ENCODE data around the gene HOXA3. TPM values are rescaled to one million over a fixed set of nuclear protein-coding genes. Genes with fewer than 3 reads are reported as not detected.

Gene HOXA3
- total and polyA plus RNA-seq, 3 experiments from 2014 or later: not detected

- H3K4me3 Mint-ChIP-seq: peak overlapping the region; percentile 47 to 83 (median 55)
- POLR2A ChIA-PET: no interaction called here
Measured at GRCh38 chr7:27191833-27192545, 39.6 kb upstream of the HOXA3 start.

GRCh38 chr7:27191161-27191731, 38.9 kb upstream of the HOXA3 start:
- CTCF ChIA-PET: interaction anchor here (1.2 to 1.5 kb wide), 5 partner anchors 8 to 30 kb away, joined by 3 to 5 read pairs (median 4); no protein-coding TSS in a partner anchor

More at GRCh38 chr7:27191833-27192545, 39.6 kb upstream of the HOXA3 start:
- H3K9me3 Mint-ChIP-seq: no peaks in the 10 kb centered on the region
- H3K27me3 Mint-ChIP-seq: peaks cover 91 to 96% of the 10 kb centered on the region in 2 donors
- CTCF ChIA-PET: interaction anchor here (0.9 to 1.0 kb wide), 3 partner anchors 12 to 41 kb away, joined by 3 to 5 read pairs (median 3); no protein-coding TSS in a partner anchor
- no peaks in the 10 kb centered on the region for H3K36me3 Mint-ChIP-seq
- Histone ChIP-seq H3K27ac (ENCODE audit: low read depth, low read length) (no peak overlapping the region), H3K27me3 (ENCODE audit: insufficient read depth, low read length, poor library complexity, severe bottlenecking) (peaks cover 88% of the 10 kb centered on the region), H3K4me3 (ENCODE audit: low read length) (no peak overlapping the region), H3K9me3 (ENCODE audit: low read length) (no peaks in the 10 kb centered on the region), H3K4me1 (ENCODE audit: insufficient read depth, low read length) (peaks cover 37% of the 10 kb centered on the region), H3K36me3 (ENCODE audit: insufficient read depth, low read length) (no peaks in the 10 kb centered on the region)
- peak overlapping the region in 2 of 8 donors; percentile 39 to 43 for H3K27ac Mint-ChIP-seq
- peaks cover 29 to 49% (median 36%) of the 10 kb centered on the region in 3 donors for H3K4me1 Mint-ChIP-seq
- DNase-seq: no peak

GRCh38 chr7:27189997-27190748, 37.8 kb upstream of the HOXA3 start:
- Histone ChIP-seq H3K4me3 (ENCODE audit: low read length) (no peak overlapping the region), H3K27ac (ENCODE audit: low read depth, low read length) (no peak overlapping the region), H3K4me1 (ENCODE audit: insufficient read depth, low read length) (peaks cover 49% of the 10 kb centered on the region), H3K36me3 (ENCODE audit: insufficient read depth, low read length) (no peaks in the 10 kb centered on the region), H3K27me3 (ENCODE audit: insufficient read depth, low read length, poor library complexity, severe bottlenecking) (peaks cover 92% of the 10 kb centered on the region), H3K9me3 (ENCODE audit: low read length) (no peaks in the 10 kb centered on the region)
- ChIA-PET CTCF (interaction anchor here (0.8 to 1.6 kb wide), 8 partner anchors 9 to 29 kb away, joined by 3 to 9 read pairs (median 4); no protein-coding TSS in a partner anchor), POLR2A (interaction anchor here (0.5 kb wide), 1 partner anchor 95 kb away, joined by 5 read pairs; no protein-coding TSS in a partner anchor)
- peak in 1 of 5 donors; percentile 21 for DNase-seq
- H3K27ac Mint-ChIP-seq: peak overlapping the region in 1 of 8 donors; percentile 39
- H3K27me3 Mint-ChIP-seq: peaks cover 94 to 96% of the 10 kb centered on the region in 2 donors
- H3K4me1 Mint-ChIP-seq: peaks cover 45 to 63% (median 49%) of the 10 kb centered on the region in 3 donors
- H3K4me3 Mint-ChIP-seq: peak overlapping the region in 5 of 7 donors; percentile 4 to 63 (median 38)
- H3K9me3 Mint-ChIP-seq: peaks cover 0 to 3% (median 0%) of the 10 kb centered on the region in 5 donors
- H3K36me3 Mint-ChIP-seq: no peaks in the 10 kb centered on the region

More at GRCh38 chr7:27191161-27191731, 38.9 kb upstream of the HOXA3 start:
- Mint-ChIP-seq H3K4me3 (peak overlapping the region in 4 of 7 donors; percentile 5 to 55 (median 33)), H3K4me1 (peaks cover 35 to 52% (median 39%) of the 10 kb centered on the region in 3 donors), H3K36me3 (no peaks in the 10 kb centered on the region), H3K27ac (peak overlapping the region in 1 of 8 donors; percentile 39), H3K9me3 (no peaks in the 10 kb centered on the region), H3K27me3 (peaks cover 91 to 96% of the 10 kb centered on the region in 2 donors)
- POLR2A ChIA-PET: interaction anchor here (0.5 kb wide), 1 partner anchor 96 kb away, joined by 5 read pairs; no protein-coding TSS in a partner anchor
- peaks cover 88% of the 10 kb centered on the region for H3K27me3 ChIP-seq (ENCODE audit: insufficient read depth, low read length, poor library complexity, severe bottlenecking)
- DNase-seq: peak in 1 of 5 donors; percentile 28
- H3K36me3 ChIP-seq (ENCODE audit: insufficient read depth, low read length): no peaks in the 10 kb centered on the region
- peaks cover 39% of the 10 kb centered on the region for H3K4me1 ChIP-seq (ENCODE audit: insufficient read depth, low read length)
- H3K4me3 ChIP-seq (ENCODE audit: low read length): no peak overlapping the region
- H3K9me3 ChIP-seq (ENCODE audit: low read length): no peaks in the 10 kb centered on the region
- no peak overlapping the region for H3K27ac ChIP-seq (ENCODE audit: low read depth, low read length)

- peak overlapping the region in 6 of 7 donors; percentile 36 to 81 (median 52) for H3K4me3 Mint-ChIP-seq
- DNase-seq: peak in 1 of 5 donors; percentile 45
- H3K4me1 Mint-ChIP-seq: peaks cover 52 to 69% (median 56%) of the 10 kb centered on the region in 3 donors
- H3K4me1 ChIP-seq (ENCODE audit: insufficient read depth, low read length): peaks cover 56% of the 10 kb centered on the region
- no peaks in the 10 kb centered on the region for H3K9me3 ChIP-seq (ENCODE audit: low read length)
- no peaks in the 10 kb centered on the region for H3K36me3 ChIP-seq (ENCODE audit: insufficient read depth, low read length)
- H3K4me3 ChIP-seq (ENCODE audit: low read length): no peak overlapping the region
- ChIA-PET CTCF (interaction anchor here (1.3 to 1.6 kb wide), 4 partner anchors 10 to 28 kb away, joined by 3 to 9 read pairs (median 6); no protein-coding TSS in a partner anchor), POLR2A (no interaction called here)
- H3K27ac Mint-ChIP-seq: peak overlapping the region in 2 of 8 donors; percentile 10 to 39
- no peak overlapping the region for H3K27ac ChIP-seq (ENCODE audit: low read depth, low read length)
- H3K9me3 Mint-ChIP-seq: peaks cover 0 to 7% (median 0%) of the 10 kb centered on the region in 5 donors
- H3K27me3 ChIP-seq (ENCODE audit: insufficient read depth, low read length, poor library complexity, severe bottlenecking): peaks cover 92% of the 10 kb centered on the region
- peaks cover 92 to 96% of the 10 kb centered on the region in 2 donors for H3K27me3 Mint-ChIP-seq
- no peaks in the 10 kb centered on the region for H3K36me3 Mint-ChIP-seq
Measured at GRCh38 chr7:27189295-27189996, 37.1 kb upstream of the HOXA3 start.

GRCh38 chr7:27188386-27189294, 36.3 kb upstream of the HOXA3 start:
- Histone ChIP-seq H3K27ac (ENCODE audit: low read depth, low read length) (no peak overlapping the region), H3K27me3 (ENCODE audit: insufficient read depth, low read length, poor library complexity, severe bottlenecking) (peaks cover 91% of the 10 kb centered on the region), H3K4me1 (ENCODE audit: insufficient read depth, low read length) (peaks cover 62% of the 10 kb centered on the region), H3K36me3 (ENCODE audit: insufficient read depth, low read length) (no peaks in the 10 kb centered on the region), H3K9me3 (ENCODE audit: low read length) (no peaks in the 10 kb centered on the region), H3K4me3 (ENCODE audit: low read length) (peak overlapping the region; percentile 52)
- Mint-ChIP-seq H3K36me3 (no peaks in the 10 kb centered on the region), H3K4me3 (peak overlapping the region; percentile 61 to 89 (median 74)), H3K27me3 (peaks cover 92 to 94% of the 10 kb centered on the region in 2 donors), H3K4me1 (peaks cover 57 to 72% (median 62%) of the 10 kb centered on the region in 3 donors), H3K27ac (peak overlapping the region in 3 of 8 donors; percentile 9 to 60 (median 50)), H3K9me3 (peaks cover 0 to 7% (median 0%) of the 10 kb centered on the region in 5 donors)
- CTCF ChIA-PET: interaction anchor here (0.9 to 1.6 kb wide), 4 partner anchors 9 to 32 kb away, joined by 3 to 9 read pairs (median 4); partner anchors contain the start of gene HOXA7
- POLR2A ChIA-PET: no interaction called here
- peak in 2 of 5 donors; percentile 56 to 60 for DNase-seq

GRCh38 chr7:27187475-27188385, 35.3 kb upstream of the HOXA3 start:
- Histone ChIP-seq H3K27ac (ENCODE audit: low read depth, low read length) (no peak overlapping the region), H3K4me3 (ENCODE audit: low read length) (peak overlapping the region; percentile 52), H3K27me3 (ENCODE audit: insufficient read depth, low read length, poor library complexity, severe bottlenecking) (peaks cover 94% of the 10 kb centered on the region), H3K9me3 (ENCODE audit: low read length) (no peaks in the 10 kb centered on the region), H3K36me3 (ENCODE audit: insufficient read depth, low read length) (no peaks in the 10 kb centered on the region), H3K4me1 (ENCODE audit: insufficient read depth, low read length) (peaks cover 59% of the 10 kb centered on the region)
- Mint-ChIP-seq H3K4me3 (peak overlapping the region; percentile 61 to 89 (median 74)), H3K9me3 (peaks cover 0 to 7% (median 0%) of the 10 kb centered on the region in 5 donors), H3K4me1 (peaks cover 55 to 70% (median 60%) of the 10 kb centered on the region in 3 donors), H3K27me3 (peaks cover 91 to 94% of the 10 kb centered on the region in 2 donors), H3K27ac (peak overlapping the region in 2 of 8 donors; percentile 50 to 60), H3K36me3 (no peaks in the 10 kb centered on the region)
- CTCF ChIA-PET: interaction anchor here (0.9 to 2.4 kb wide), 9 partner anchors 8 to 33 kb away, joined by 3 to 15 read pairs (median 4); partner anchors contain the start of genes HOXA13 and HOXA7
- peak in 1 of 5 donors; percentile 33 for DNase-seq
- POLR2A ChIA-PET: interaction anchor here (1.5 kb wide), 1 partner anchor 8 kb away, joined by 3 read pairs; no protein-coding TSS in a partner anchor

Data from CD8-positive, alpha-beta memory T cell (primary cell).